Measurements from ENCODE around the gene RNF114.
"Not testable (repeated sequence)": the region's sequence is repeated elsewhere in the genome, so short reads cannot be mapped to it uniquely, and the experiment has no call there.

Gene RNF114

DNA sequence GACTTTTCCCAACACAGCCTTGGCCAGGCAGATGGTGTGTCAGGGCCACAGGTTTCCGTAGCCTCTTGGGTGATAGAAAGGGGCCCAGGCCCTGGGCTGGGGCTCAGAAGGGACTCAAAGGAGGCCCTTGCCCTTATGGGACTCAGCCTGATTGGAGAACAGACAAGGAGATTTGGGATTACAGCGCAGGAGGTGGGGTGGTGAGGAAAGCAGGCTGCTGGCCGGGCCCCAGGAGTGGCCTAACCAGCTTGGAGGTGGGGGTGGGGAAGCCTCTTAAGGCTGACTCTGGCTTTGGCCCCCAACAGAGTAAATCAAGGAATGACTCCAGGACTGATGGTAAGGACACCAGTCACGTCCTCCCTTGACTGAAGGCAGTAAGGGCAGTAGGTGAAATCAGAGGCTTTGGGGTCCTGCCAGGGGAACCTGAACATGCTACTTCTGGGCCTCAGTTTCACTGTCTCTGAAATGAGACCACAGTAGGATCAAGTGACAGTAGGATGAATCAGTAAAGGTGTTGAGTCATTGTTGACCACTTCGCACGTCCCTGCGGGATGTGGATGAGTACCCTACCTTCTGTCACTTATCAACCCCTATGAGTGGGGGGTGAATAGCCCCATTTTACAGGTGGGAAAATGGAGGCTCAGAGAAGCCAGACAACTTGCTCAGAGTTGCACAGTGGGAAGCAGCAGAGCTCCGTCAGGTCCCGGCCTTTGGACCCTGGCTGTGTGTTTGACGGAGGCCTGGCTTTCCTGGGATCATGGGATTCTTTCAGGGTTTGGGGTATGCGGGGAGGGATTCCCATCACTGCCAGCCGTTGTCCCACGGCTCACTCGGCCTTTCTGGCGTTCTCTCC lies 51.0 kb downstream of the RNF114 start:
- no peak for DNase-seq

DNA sequence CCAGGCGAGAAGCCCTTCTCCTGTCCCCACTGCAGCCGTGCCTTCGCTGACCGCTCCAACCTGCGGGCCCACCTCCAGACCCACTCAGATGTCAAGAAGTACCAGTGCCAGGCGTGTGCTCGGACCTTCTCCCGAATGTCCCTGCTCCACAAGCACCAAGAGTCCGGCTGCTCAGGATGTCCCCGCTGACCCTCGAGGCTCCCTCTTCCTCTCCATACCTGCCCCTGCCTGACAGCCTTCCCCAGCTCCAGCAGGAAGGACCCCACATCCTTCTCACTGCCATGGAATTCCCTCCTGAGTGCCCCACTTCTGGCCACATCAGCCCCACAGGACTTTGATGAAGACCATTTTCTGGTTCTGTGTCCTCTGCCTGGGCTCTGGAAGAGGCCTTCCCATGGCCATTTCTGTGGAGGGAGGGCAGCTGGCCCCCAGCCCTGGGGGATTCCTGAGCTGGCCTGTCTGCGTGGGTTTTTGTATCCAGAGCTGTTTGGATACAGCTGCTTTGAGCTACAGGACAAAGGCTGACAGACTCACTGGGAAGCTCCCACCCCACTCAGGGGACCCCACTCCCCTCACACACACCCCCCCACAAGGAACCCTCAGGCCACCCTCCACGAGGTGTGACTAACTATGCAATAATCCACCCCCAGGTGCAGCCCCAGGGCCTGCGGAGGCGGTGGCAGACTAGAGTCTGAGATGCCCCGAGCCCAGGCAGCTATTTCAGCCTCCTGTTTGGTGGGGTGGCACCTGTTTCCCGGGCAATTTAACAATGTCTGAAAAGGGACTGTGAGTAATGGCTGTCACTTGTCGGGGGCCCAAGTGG lies 51.9 kb downstream of the RNF114 start:
- DNase-seq, result no peak

GRCh38 chr20:49989234-49990065 lies 53.3 kb downstream of the RNF114 start:
- no peak for DNase-seq

DNA sequence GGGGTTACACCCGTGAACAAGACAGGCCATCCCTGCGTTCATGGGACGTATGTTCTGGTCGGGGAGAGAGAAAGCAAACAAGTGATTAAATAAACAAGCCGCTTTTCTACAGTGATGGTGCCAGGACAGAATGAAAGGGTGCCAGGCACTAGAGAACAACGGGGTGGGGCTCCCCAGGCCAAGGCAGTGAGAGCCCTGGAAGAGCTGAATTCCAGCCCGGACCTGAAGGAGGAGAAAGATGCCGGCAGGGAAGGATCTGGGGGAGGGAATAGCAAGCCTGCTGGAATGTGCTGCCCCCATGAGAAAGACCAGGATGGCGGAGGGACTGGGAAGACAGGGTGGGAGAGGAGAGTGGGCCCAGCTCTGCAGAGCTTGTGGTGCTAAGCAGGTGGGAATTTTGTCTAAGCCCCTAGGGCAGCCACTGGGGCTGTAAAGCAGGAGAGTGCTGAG lies 54.1 kb downstream of the RNF114 start:
- DNase-seq, result no peak

DNA sequence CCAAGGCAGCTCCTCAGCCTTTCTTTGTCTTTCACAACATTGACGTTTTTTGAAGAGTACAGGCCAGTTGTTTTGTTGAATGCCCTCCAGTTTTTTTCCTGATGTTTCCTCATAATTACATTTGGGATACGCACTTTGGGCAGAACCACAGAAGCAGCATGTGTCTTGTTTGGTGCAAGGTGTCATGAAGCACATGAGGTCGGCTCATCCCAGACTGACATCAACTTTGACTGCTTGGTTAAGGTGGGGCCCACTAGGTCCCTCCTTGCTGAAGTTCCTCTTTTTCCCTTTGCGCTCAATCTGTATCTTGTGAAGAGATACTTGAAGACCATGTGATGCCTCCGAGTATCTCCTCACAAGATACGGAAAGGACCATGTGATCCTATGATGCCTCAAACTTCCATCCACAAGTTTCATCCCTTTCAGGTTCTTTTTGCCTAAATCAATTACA lies 57.1 kb downstream of the RNF114 start:
- DNase-seq, result no peak

DNA sequence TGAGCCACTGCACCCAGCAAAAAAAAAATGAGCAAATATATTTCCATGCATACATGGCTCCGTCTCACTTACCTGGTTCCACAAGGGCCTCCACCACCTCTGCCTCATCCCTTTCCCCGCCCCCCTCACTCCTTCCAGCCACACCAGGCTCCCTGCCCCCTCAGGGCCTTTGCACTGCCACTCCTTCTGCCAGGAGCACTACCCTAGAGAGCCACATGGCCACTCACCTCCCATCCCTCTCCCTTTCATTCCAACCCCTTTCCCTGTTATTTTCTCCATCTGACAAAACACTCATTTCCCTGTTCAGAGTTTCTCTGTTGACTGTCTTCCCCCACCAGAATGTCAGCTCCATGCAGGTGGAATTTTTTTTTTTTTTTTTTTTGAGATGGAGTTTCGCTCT lies 59.4 kb downstream of the RNF114 start:
- no peak for DNase-seq

DNA sequence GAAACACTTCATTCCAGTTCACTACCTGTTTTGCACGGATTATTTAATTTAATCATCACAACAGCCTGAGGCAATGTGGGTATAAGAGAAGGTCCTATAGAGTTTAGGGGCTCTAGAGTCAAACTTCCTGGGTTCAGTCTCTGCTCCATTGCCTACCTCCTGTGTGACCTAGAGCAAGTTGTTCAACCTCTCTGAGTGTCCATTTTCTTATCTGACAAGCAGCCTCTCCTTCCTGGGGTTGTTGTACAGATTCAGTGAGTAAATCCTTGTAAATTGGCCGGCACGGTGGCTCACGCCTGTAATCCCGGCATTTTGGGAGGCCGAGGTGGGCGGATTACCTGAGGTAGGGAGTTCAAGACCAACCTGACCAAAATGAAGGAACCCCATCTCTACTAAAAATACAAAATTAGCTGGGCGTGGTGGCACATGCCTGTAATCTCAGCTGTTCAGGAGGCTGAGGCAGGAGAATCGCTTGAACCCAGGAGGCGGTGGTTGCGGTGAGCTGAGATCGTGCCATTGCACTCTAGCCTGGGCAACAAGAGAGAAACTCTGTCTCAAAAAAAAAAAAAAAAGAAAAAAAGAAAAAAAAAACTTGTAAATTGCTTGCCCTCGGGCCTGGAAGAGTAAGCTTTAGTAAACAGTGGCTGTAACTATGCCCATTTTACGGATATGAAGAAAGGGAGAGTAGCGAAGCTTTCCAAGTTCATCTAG lies 62.4 kb downstream of the RNF114 start:
- DNase-seq, result not testable (repeated sequence)

DNA sequence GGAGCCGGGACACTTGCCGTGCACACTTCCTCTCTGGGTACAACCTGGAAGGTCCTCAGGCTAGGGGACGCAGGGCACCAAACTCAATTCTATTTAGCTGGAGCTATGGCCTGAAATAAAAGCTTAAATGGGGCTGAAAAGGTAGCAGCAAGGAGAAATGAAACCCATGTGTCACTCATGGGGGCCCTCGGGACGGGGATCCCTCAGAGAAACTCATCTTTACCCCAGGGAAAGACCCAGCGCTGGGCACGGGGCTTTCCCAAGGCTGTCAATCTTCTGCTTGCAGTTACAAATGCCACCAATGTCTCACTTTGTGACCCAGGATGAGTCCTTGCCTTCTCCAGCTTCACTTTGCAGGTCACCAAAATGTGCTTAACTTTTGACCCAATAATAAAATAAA lies 63.1 kb downstream of the RNF114 start:
- DNase-seq, result no peak

DNA sequence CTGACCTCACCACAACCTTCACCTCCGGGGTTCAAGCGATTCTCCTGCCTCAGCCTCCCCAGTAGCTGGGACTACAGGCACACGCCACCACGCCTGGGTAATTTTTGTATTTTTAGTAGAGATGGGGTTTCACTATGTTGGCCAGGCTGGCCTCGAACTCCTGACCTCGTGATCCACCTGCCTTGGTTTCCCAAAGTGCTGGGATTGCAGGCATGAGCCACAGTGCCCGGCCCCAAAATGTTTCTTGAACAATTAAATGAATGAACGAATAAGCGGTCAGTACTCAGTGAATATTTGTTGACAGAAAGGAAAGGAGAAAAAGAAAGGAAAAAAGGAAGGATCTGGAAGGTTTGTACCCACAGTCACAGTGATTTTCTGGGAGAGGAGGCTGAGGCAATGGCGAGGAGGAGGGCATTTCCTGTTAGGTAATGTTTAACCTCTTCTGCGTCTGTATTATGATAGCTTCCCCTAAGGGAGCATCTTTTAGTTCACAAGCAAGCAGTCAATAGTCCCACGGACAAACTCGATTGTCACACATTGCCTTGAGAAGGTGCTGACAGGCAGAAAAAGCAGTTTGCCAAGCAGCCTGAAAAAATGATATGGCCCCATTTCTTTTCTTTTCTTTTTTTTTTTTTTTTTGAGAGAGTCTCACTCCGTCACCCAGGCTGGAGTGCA lies 64.5 kb downstream of the RNF114 start:
- DNase-seq, result not testable (repeated sequence)

DNA sequence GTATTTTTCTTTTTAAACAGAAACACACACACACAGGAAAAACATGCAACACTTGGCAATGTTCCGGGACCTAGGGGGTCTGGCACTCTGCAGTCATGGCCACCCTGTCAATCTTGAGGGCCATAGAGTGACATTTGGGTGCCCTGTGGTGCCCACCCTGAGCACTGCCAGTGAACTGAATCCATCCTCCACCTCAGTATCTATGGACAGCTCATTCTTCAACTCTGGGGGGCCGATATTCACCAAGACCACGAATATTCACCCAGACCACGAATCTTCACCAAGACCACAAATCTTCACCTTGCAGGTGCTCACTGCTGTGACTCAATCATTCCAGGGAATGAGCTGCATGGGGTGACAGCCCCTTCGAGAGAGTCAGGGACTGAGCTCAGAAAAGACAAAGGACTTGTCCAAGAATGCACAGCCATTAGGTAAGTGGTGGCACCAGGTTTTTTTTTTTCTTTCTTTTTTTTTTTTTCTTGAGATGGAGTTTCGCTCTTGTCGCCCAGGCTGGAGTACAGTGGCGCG lies 65.7 kb downstream of the RNF114 start:
- DNase-seq, result no peak

DNA sequence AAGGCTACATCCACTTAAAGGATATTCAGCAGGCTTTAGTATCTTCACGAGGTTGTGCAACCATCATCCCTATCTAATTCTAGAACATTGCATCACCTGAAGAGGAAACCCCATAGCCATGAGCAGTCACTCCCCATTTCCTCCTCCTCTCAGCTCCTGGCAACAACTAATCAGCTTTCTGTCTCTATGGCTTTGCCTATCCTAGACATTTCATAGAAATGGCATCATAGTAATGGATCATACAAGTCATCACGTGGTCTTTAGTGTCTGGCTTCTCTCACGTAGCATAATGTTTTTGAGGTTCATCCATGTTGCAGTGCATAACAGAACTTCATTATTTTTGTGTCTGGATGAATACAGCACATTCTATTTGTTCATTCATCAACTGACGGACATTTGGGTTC lies 67.1 kb downstream of the RNF114 start:
- DNase-seq, result no peak
